ENCODE data around the gene NOX4.

NOX4 gene

DNA sequence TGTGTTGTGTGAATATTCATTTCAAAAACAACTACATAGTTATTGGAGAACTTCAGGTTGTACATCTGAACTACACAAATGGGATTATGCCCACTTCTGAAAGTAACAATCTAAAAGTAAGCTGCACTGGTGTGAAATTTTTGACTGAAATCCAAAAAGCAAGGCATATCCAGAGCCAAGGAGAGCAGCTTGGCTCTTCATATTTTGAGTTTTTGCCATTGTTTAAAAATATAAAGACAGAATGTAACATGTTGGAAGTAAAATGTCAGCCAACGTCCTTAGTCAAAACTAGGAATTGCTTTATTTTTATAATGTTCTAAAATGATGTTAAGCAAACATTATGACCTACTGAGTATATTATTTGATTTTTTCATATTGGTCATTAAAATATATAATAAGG is 45.8 kb upstream of the NOX4 start:
- TF ChIP-seq GABPA (IDR thresholded peaks at IDR 0.05; ENCODE audit: low read depth): no peak
- no peak overlapping the region for H3K27ac ChIP-seq (replicated peaks)

DNA sequence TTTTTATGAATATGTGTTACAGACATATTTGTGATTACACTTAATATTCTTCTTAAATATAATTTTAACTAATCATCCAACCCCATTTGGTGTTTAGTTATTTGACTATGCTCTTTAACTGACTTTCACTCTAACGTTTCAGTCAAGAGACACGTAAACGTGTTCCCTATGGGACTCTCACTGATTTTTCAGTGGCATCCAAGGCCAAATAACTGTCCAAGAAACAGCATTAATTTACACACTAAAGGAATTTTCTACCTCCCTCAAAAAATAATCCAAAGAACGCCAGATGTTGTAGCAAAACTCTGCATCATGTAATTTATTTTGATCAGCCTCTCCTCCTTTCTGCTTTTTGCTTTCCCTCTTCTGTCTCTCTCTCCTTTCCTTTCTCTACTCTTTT is 44.0 kb upstream of the NOX4 start:
- Histone ChIP-seq H3K27me3 (ENCODE audit: insufficient read depth, poor library complexity, severe bottlenecking) (no peaks in the 10 kb centered on the region), H3K4me3 (replicated peaks; ENCODE audit: insufficient read depth, low read length) (no peak overlapping the region), H3K27ac (replicated peaks) (no peak overlapping the region)
- TF ChIP-seq, protein P1, sequence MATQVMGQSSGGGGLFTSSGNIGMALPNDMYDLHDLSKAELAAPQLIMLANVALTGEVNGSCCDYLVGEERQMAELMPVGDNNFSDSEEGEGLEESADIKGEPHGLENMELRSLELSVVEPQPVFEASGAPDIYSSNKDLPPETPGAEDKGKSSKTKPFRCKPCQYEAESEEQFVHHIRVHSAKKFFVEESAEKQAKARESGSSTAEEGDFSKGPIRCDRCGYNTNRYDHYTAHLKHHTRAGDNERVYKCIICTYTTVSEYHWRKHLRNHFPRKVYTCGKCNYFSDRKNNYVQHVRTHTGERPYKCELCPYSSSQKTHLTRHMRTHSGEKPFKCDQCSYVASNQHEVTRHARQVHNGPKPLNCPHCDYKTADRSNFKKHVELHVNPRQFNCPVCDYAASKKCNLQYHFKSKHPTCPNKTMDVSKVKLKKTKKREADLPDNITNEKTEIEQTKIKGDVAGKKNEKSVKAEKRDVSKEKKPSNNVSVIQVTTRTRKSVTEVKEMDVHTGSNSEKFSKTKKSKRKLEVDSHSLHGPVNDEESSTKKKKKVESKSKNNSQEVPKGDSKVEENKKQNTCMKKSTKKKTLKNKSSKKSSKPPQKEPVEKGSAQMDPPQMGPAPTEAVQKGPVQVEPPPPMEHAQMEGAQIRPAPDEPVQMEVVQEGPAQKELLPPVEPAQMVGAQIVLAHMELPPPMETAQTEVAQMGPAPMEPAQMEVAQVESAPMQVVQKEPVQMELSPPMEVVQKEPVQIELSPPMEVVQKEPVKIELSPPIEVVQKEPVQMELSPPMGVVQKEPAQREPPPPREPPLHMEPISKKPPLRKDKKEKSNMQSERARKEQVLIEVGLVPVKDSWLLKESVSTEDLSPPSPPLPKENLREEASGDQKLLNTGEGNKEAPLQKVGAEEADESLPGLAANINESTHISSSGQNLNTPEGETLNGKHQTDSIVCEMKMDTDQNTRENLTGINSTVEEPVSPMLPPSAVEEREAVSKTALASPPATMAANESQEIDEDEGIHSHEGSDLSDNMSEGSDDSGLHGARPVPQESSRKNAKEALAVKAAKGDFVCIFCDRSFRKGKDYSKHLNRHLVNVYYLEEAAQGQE (IDR thresholded peaks at IDR 0.05; ENCODE audit: insufficient replicate concordance, low read depth): no peak
- TF ChIP-seq POLR2AphosphoS5 (IDR thresholded peaks at IDR 0.05; ENCODE audit: low read depth) (no peak), SPI1 (IDR thresholded peaks at IDR 0.05; ENCODE audit: borderline replicate concordance, low read depth) (no peak), GABPA (IDR thresholded peaks at IDR 0.05; ENCODE audit: low read depth) (no peak)
- TF ChIP-seq, protein P2, sequence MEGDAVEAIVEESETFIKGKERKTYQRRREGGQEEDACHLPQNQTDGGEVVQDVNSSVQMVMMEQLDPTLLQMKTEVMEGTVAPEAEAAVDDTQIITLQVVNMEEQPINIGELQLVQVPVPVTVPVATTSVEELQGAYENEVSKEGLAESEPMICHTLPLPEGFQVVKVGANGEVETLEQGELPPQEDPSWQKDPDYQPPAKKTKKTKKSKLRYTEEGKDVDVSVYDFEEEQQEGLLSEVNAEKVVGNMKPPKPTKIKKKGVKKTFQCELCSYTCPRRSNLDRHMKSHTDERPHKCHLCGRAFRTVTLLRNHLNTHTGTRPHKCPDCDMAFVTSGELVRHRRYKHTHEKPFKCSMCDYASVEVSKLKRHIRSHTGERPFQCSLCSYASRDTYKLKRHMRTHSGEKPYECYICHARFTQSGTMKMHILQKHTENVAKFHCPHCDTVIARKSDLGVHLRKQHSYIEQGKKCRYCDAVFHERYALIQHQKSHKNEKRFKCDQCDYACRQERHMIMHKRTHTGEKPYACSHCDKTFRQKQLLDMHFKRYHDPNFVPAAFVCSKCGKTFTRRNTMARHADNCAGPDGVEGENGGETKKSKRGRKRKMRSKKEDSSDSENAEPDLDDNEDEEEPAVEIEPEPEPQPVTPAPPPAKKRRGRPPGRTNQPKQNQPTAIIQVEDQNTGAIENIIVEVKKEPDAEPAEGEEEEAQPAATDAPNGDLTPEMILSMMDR (IDR thresholded peaks at IDR 0.05; ENCODE audit: insufficient read depth, low read length): no peak
- no peak for DNase-seq (ENCODE audit: low read depth in 1 of 2, low spot score in 1 of 2)

More for the DNA sequence above, 45.8 kb upstream of the NOX4 start:
- DNase-seq (ENCODE audit: low read depth in 1 of 2, low spot score in 1 of 2): no peak
- H3K4me3 ChIP-seq (replicated peaks; ENCODE audit: insufficient read depth, low read length): no peak overlapping the region
- H3K27me3 ChIP-seq (ENCODE audit: insufficient read depth, poor library complexity, severe bottlenecking): no peaks in the 10 kb centered on the region

DNA sequence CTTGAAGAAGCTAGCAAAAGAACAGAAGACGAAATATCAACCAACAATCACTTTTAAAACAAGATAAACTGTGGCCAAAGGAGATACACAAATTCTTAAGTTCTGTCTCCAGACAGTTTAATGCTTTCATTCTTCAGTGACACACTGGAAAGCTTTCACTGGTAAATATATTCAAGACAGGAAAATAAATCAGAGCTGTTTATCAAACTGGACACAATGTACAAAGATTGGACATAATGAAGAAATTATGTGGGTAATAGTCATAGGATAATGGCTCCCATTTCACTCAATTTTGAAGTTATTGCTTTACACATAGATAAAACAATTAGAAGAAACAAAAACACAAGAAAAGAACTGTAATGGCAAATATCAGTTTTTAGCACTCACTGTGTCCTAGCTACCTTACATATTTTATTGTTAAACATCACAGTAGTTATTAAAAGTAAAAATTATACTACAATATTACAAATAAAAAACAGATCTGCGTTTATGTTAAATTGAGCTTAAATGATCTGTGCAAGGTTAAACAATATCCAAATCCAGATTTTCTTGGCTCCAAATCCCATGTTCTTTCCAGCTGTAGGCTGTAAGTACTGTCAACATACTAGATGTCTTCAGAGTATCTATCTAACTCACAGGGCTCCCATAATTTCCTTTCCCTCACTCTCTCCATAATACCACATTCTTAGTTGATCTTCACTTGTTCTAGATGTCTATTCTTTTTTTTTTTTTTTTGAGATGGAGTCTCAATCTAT is 38.6 kb upstream of the NOX4 start:
- no peak overlapping the region for H3K27ac ChIP-seq (replicated peaks)
- DNase-seq (ENCODE audit: low read depth in 1 of 2, low spot score in 1 of 2): no peak
- H3K27me3 ChIP-seq (ENCODE audit: insufficient read depth, poor library complexity, severe bottlenecking): no peaks in the 10 kb centered on the region
- TF ChIP-seq, protein P2 (IDR thresholded peaks at IDR 0.05; ENCODE audit: insufficient read depth, low read length): no peak
- TF ChIP-seq GABPA (IDR thresholded peaks at IDR 0.05; ENCODE audit: low read depth) (no peak), SPI1 (IDR thresholded peaks at IDR 0.05; ENCODE audit: borderline replicate concordance, low read depth) (no peak)
- TF ChIP-seq, protein P1 (IDR thresholded peaks at IDR 0.05; ENCODE audit: insufficient replicate concordance, low read depth): no peak
- no peak overlapping the region for H3K4me3 ChIP-seq (replicated peaks; ENCODE audit: insufficient read depth, low read length)

DNA sequence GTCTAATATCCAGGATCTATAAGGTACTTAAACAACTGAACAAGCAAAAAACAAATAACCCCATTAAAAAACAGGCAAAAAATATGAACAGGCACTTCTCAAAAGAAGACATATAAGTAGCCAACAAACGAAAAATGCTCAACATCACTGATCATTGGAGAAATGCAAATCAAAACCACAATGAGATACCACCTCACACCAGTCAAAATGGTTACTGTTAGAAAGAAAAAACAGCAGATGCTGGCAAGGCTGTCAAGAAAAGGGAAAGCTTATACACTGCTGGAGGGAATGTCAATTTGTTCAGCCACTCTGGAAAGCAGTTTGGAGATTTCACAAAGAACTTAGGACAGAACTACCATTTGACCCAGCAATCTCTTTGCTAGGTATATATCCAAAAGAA is 30.6 kb upstream of the NOX4 start:
- H3K27ac ChIP-seq (replicated peaks): no peak overlapping the region
- no peaks in the 10 kb centered on the region for H3K27me3 ChIP-seq (ENCODE audit: insufficient read depth, poor library complexity, severe bottlenecking)
- TF ChIP-seq POLR2AphosphoS5 (IDR thresholded peaks at IDR 0.05; ENCODE audit: low read depth): no peak
- no peak for TF ChIP-seq SPI1 (IDR thresholded peaks at IDR 0.05; ENCODE audit: borderline replicate concordance, low read depth)
- no peak for TF ChIP-seq GABPA (IDR thresholded peaks at IDR 0.05; ENCODE audit: low read depth)
- TF ChIP-seq, protein P1 (IDR thresholded peaks at IDR 0.05; ENCODE audit: insufficient replicate concordance, low read depth): no peak
- TF ChIP-seq, protein P2 (IDR thresholded peaks at IDR 0.05; ENCODE audit: insufficient read depth, low read length): no peak
- no peak for DNase-seq (ENCODE audit: low read depth in 1 of 2, low spot score in 1 of 2)
- H3K4me3 ChIP-seq (replicated peaks; ENCODE audit: insufficient read depth, low read length): no peak overlapping the region

Data from HL-60 (cell line).